ENCODE results near the gene TEX264.

DNA sequence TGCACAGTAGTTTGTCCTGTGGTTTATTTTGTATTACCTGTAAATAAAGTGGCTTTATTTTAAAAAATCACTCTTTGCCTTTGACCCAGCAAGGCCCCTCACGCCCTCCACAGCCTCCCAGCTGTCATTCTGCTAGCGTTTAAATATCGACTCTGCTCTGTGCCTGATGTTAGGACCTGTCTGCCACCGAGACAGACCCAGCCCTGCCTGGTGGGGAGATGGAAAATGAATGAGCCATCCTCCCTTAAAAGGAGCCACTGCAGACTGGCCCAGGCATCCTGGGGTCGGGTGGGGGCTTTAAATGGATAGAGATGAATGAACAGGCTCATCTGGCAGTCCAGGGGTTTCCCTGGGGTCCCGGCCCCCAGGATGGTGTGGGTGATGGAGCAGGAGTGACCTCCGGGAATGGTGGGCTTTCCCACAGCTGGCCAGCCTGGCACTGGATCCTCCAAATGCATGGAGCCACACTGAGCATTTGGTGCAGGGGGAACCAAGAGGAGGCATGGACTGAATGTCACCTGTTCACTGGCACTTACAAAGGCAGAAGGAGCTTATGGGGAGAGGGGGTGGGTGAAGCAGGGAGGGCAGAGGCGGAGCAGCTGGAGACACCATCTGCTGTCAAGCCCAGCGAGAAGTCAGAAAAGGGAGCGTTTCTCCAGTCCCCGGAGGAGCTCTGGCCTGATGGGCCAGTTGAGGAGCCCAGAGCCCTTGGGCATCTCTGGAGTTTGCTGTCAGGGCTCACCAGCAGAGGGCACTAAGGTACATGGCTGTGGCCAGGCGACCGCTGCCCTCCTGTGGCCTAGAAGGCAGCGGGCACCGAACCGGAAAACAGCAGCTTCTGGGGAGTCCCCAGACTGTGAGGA, 47.7 kb downstream of the TEX264 start:
- TF ChIP-seq TAF1 (IDR thresholded peaks at IDR 0.05; ENCODE audit: borderline replicate concordance, insufficient read depth, low read length): no peak
- no peak for TF ChIP-seq SIN3A (IDR thresholded peaks at IDR 0.05; ENCODE audit: borderline replicate concordance, insufficient read depth, low read length)
- no peak for TF ChIP-seq FOXP2 (optimal IDR thresholded peaks at IDR 0.05; ENCODE audit: borderline replicate concordance, extremely low read depth, extremely low read length, insufficient read depth)
- TF ChIP-seq, protein P1, sequence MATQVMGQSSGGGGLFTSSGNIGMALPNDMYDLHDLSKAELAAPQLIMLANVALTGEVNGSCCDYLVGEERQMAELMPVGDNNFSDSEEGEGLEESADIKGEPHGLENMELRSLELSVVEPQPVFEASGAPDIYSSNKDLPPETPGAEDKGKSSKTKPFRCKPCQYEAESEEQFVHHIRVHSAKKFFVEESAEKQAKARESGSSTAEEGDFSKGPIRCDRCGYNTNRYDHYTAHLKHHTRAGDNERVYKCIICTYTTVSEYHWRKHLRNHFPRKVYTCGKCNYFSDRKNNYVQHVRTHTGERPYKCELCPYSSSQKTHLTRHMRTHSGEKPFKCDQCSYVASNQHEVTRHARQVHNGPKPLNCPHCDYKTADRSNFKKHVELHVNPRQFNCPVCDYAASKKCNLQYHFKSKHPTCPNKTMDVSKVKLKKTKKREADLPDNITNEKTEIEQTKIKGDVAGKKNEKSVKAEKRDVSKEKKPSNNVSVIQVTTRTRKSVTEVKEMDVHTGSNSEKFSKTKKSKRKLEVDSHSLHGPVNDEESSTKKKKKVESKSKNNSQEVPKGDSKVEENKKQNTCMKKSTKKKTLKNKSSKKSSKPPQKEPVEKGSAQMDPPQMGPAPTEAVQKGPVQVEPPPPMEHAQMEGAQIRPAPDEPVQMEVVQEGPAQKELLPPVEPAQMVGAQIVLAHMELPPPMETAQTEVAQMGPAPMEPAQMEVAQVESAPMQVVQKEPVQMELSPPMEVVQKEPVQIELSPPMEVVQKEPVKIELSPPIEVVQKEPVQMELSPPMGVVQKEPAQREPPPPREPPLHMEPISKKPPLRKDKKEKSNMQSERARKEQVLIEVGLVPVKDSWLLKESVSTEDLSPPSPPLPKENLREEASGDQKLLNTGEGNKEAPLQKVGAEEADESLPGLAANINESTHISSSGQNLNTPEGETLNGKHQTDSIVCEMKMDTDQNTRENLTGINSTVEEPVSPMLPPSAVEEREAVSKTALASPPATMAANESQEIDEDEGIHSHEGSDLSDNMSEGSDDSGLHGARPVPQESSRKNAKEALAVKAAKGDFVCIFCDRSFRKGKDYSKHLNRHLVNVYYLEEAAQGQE (IDR thresholded peaks at IDR 0.05; ENCODE audit: insufficient read depth in 1 of 2, low read depth in 2 of 2, low read length in 2 of 2): no peak
